ENCODE measurements around the gene XPNPEP1. TPM values are rescaled to one million over a fixed set of nuclear protein-coding genes. Genes with fewer than 3 reads are reported as not detected.
A peak's percentile ranks its signal among the peaks of the same experiment; 100 is the strongest.

The XPNPEP1 gene
- total and polyA plus RNA-seq, 8 donors, result 34.1 to 112 (median 72.8) TPM

- TF ChIP-seq CTCF (IDR thresholded peaks at IDR 0.05), result no peak
- DNase-seq, result no peak
- ATAC-seq, result no peak
- Histone ChIP-seq H3K36me3 (peaks cover 5 to 75% (median 33%) of the 10 kb centered on the region in 3 donors), H3K27ac (no peak overlapping the region), H3K9me3 (no peaks in the 10 kb centered on the region), H3K4me3 (no peak overlapping the region), H3K27me3 (no peaks in the 10 kb centered on the region), H3K4me1 (no peaks in the 10 kb centered on the region)
- intact Hi-C loops (cut with DNase I), result no loop called here
- WGBS, 2 donors, result 93 to 95% methylated on average over 6 of the region's 6 CpGs
- no peak for FAIRE-seq
These were observed 45.8 kb downstream of the XPNPEP1 start for GRCh38 chr10:109877546-109877945.

DNA sequence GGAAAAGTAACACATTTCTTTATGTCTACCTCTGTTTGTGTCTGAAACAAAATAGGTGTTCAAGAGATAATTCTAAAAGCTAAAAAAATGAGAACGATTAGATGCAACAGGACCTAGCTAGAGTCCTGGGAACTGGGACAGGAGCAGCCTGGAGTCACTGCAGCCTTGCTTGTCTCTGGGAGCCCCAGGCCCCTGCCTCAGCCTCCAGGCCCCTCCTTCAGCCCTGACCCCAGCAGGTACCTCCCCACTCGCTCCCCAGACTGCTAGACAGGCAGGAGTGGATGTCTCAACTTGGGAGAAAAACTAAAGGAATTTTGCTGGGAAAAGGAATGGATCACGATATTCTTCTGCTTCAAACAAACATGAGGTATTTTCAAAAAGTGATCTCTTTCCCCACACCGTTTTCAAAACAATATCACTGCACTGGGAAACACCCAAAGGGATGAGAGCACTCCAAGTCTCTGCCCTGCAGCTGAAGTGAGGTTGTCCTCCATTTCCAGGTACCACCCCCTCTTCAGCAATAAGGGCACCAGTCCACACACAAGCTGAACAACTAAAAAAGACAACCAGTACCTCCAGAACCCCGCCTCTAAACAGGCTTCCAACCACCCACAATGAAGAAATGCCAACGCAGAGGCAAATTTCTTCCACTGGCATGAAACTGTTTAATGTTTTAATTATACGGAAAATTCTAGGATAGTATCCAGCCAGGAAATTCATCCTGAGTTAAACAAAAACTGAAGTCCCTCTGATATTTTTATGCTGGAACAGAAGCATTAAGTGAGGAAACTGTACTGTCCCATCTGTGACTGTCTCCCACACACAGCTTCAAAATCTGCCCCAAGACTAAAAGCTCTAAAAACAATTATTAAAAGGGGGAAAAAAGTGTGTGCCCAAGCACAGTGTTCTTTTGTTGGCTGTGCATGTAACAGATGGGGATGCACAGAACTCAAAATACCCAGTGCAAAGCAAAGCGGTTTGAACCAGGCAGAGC is 47.2 kb downstream of the XPNPEP1 start:
- Histone ChIP-seq H3K27me3 (no peaks in the 10 kb centered on the region), H3K4me3 (no peak overlapping the region), H3K9me3 (no peaks in the 10 kb centered on the region), H3K4me1 (no peaks in the 10 kb centered on the region), H3K27ac (peak overlapping the region in 2 of 4 donors; percentile 11 to 17), H3K36me3 (peaks cover 5 to 74% (median 31%) of the 10 kb centered on the region in 3 donors)
- FAIRE-seq (no peak), ATAC-seq (peak; percentile 18 to 42 (median 34)), DNase-seq (no peak)
- WGBS, 2 donors, result 67% methylated on average over 8 of the region's 8 CpGs
- no peak for TF ChIP-seq CTCF (IDR thresholded peaks at IDR 0.05)
- intact Hi-C loops (cut with DNase I), result no loop called here

DNA sequence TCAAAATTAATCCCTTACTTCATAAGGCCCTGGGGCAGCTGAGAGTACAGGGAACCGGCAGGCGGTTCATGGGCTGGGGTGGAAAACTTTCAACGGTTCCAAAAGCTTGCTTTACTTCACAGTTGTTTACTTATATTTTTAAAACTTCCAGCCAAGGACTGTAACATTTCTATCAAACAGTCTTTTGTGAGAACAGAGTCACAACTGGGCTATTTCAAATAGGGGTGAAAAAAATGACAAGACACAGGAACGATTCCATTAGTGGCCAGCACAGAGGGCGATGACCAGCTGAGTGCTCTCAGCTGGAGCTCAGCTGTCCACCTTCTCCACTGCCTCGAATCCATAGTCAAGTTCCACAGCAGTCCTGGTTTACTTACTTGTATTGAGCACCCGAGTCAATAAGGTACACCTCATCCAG is 48.2 kb downstream of the XPNPEP1 start:
- H3K36me3 ChIP-seq, result peaks cover 0 to 74% (median 33%) of the 10 kb centered on the region in 3 donors
- H3K27ac ChIP-seq, result peak overlapping the region in 2 of 4 donors; percentile 11 to 17
- no peaks in the 10 kb centered on the region for H3K4me1 ChIP-seq
- no peak for TF ChIP-seq CTCF (IDR thresholded peaks at IDR 0.05)
- WGBS, 2 donors, result 57 to 58% methylated on average over 7 of the region's 7 CpGs
- intact Hi-C loops (cut with DNase I), result no loop called here
- H3K27me3 ChIP-seq, result no peaks in the 10 kb centered on the region
- FAIRE-seq (no peak), ATAC-seq (peak in 2 of 4 donors; percentile 16 to 58), DNase-seq (no peak)
- no peak overlapping the region for H3K4me3 ChIP-seq
- H3K9me3 ChIP-seq, result no peaks in the 10 kb centered on the region

- intact Hi-C loops (cut with DNase I), result no loop called here
- no peak for TF ChIP-seq CTCF (IDR thresholded peaks at IDR 0.05)
- H3K27me3 ChIP-seq, result no peaks in the 10 kb centered on the region
- peaks cover 0 to 84% (median 44%) of the 10 kb centered on the region in 3 donors for H3K36me3 ChIP-seq
- H3K27ac ChIP-seq, result no peak overlapping the region
- peaks cover 0 to 8% (median 4%) of the 10 kb centered on the region in 3 donors for H3K4me1 ChIP-seq
- H3K9me3 ChIP-seq, result no peaks in the 10 kb centered on the region
- ATAC-seq, result no peak
- no peak for DNase-seq
- FAIRE-seq, result no peak
- H3K4me3 ChIP-seq, result no peak overlapping the region
- 90 to 95% methylated on average over 4 of the region's 4 CpGs for WGBS, 2 donors
These were observed 51.8 kb downstream of the XPNPEP1 start for GRCh38 chr10:109871476-109871875.
